ENCODE measurements around the gene CYP4F11.
"Not testable (repeated sequence)": the region's sequence is repeated elsewhere in the genome, so short reads cannot be mapped to it uniquely, and the experiment has no call there.

The CYP4F11 gene

DNA sequence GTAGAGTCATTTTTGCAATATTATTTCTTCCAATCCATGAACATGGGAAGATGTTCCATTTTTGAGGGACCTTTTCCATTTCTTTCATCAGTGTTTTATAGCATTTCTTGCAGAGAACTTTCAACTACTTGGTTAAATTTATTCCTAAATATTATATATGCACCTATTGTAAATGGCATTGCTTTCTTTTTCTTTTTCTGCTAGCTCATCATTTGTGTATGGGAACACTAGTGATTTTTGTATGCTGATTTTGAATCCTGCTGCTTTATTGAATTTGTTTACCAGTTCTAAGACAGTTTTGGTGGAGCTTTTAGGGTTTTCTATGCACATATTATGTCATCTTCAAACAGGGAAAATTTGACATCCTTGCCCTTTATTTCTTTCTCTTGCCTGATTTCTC lies 29.3 kb downstream of the CYP4F11 start:
- Histone ChIP-seq H3K4me1 (no peaks in the 10 kb centered on the region), H3K36me3 (no peaks in the 10 kb centered on the region), H3K4me2 (no peak overlapping the region), H3K9ac (no peak overlapping the region), H3K4me3 (no peak overlapping the region), H3K9me3 (replicated peaks in 1 of 11) (peaks cover 0 to 17% (median 0%) of the 10 kb centered on the region in 11 experiments; a peak in 9 of 22 replicates), H3K27me3 (no peaks in the 10 kb centered on the region), H3K27ac (no peak overlapping the region), H4K20me1 (no peaks in the 10 kb centered on the region)
- no peak for TF ChIP-seq Cebpa-rat (IDR thresholded peaks at IDR 0.05)

DNA sequence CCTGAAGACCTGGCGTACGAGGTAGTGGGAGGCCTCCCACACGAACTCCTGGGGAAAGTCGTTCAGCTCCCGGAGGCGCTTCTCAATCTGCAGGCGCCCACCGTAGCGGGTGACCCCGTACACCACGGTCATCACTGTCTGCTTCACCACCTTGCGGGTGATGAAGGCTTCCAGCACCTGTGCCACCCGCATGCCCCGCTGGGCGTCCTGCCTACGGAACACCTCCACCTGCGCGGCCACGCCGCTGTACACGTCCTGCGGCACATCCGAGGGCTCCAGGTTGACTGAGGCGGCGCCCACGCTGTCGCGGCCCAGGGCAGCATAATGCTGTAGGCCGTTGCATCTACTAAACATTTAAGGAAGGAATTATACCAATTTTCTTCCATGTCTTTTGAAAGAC lies 31.4 kb downstream of the CYP4F11 start:
- H4K20me1 ChIP-seq, H3K4me1 ChIP-seq, H3K4me3 ChIP-seq, H3K36me3 ChIP-seq, H3K27me3 ChIP-seq, H3K4me2 ChIP-seq, H3K9ac ChIP-seq, H3K27ac ChIP-seq: not testable (repeated sequence)
- peaks cover 0 to 17% (median 0%) of the 10 kb centered on the region in 11 experiments; a peak in 9 of 22 replicates for H3K9me3 ChIP-seq (replicated peaks in 1 of 11)

DNA sequence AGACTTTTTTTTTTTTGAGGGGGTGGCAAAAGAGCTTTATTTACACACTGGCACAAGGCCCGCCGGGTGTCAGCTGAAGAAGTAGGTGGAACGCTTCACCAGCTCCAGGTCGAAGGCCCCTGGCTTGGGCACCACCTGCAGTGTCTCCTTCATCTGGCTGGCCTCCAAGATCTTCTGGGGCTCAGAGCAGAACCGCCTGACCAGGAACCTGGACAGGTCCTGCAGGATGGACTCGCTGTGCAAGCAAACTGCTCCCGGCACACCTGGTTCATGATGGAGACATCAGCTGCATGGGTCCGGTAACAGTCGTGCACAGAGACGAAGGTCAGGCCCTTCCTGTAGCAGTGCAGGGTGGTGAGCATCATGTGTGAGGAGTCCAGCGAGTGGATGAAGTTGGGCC lies 32.1 kb downstream of the CYP4F11 start:
- Histone ChIP-seq H3K4me1 (no peaks in the 10 kb centered on the region), H3K9ac (no peak overlapping the region), H3K4me2 (no peak overlapping the region), H3K27me3 (no peaks in the 10 kb centered on the region), H3K36me3 (no peaks in the 10 kb centered on the region), H3K27ac (no peak overlapping the region), H4K20me1 (no peaks in the 10 kb centered on the region), H3K4me3 (no peak overlapping the region), H3K9me3 (replicated peaks in 1 of 11) (peaks cover 0 to 17% (median 0%) of the 10 kb centered on the region in 11 experiments; a peak in 9 of 22 replicates)
- TF ChIP-seq Cebpa-rat (IDR thresholded peaks at IDR 0.05), result no peak

DNA sequence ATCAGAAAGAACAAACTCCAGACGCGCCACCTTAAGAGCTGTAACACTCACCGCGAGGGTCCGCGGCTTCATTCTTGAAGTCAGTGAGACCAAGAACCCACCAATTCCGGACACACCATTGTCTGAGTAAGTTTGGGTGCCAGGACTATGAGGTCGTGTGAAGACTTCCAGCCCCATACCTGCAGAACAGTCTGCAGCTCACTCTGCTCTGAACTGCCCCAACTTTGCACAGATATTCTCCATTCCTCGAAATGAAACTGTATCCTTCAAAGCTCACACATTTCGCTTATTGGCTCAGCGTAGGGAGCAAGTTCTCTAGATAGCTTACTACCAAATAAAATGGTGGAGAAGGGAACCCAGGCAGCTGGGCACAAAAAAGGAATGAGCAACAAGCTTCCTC lies 33.8 kb downstream of the CYP4F11 start:
- Histone ChIP-seq H3K27me3 (no peaks in the 10 kb centered on the region), H4K20me1 (no peaks in the 10 kb centered on the region), H3K9me3 (replicated peaks in 1 of 11) (peaks cover 0 to 17% (median 0%) of the 10 kb centered on the region in 11 experiments; a peak in 8 of 22 replicates), H3K27ac (no peak overlapping the region), H3K4me3 (no peak overlapping the region), H3K9ac (no peak overlapping the region), H3K36me3 (no peaks in the 10 kb centered on the region), H3K4me2 (no peak overlapping the region), H3K4me1 (no peaks in the 10 kb centered on the region)
- TF ChIP-seq Cebpa-rat (IDR thresholded peaks at IDR 0.05), result no peak

DNA sequence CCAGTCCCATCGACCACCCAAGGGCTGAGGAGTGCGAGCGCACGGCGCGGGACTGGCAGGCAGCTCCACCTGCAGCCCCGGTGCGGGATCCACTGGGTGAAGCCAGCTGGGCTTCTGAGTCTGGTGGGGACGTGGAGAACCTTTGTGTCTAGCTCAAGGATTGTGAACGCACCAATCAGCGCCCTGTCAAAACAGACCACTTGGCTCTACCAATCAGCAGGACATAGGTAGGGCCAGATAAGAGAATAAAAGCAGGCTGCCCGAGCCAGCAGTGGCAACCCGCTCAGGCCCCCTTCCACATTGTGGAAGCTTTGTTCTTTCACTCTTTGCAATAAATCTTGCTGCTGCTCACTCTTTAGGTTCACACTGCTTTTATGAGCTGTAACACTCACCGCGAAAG lies 34.3 kb downstream of the CYP4F11 start:
- H3K27me3 ChIP-seq, H3K27ac ChIP-seq, H3K4me2 ChIP-seq, H3K4me1 ChIP-seq, H3K9ac ChIP-seq, H3K36me3 ChIP-seq, H3K4me3 ChIP-seq, H4K20me1 ChIP-seq: not testable (repeated sequence)
- H3K9me3 ChIP-seq (replicated peaks in 1 of 11), result peaks cover 0 to 12% (median 0%) of the 10 kb centered on the region in 11 experiments; a peak in 8 of 22 replicates

DNA sequence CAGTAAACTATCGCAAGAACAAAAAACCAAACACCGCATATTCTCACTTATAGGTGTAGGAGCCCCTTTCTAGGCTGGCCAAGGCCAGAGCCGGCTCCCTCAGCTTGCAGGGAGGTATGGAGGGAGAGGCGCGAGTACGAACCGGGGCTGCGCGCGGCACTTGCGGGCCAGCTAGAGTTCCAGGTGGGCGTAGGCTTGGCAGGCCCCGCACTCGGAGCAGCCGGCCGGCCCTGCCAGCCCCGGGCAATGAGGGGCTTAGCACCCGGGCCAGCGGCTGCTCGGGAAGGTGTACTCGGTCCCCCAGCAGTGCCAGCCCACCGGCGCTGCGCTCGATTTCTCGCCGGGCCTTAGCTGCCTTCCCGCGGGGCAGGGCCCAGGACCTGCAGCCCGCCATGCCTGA lies 34.8 kb downstream of the CYP4F11 start:
- H3K4me3 ChIP-seq; H3K4me1 ChIP-seq; H3K4me2 ChIP-seq; H3K9me3 ChIP-seq (replicated peaks in 1 of 11); H3K9ac ChIP-seq; H3K27ac ChIP-seq; H4K20me1 ChIP-seq; H3K27me3 ChIP-seq; H3K36me3 ChIP-seq: not testable (repeated sequence)

DNA sequence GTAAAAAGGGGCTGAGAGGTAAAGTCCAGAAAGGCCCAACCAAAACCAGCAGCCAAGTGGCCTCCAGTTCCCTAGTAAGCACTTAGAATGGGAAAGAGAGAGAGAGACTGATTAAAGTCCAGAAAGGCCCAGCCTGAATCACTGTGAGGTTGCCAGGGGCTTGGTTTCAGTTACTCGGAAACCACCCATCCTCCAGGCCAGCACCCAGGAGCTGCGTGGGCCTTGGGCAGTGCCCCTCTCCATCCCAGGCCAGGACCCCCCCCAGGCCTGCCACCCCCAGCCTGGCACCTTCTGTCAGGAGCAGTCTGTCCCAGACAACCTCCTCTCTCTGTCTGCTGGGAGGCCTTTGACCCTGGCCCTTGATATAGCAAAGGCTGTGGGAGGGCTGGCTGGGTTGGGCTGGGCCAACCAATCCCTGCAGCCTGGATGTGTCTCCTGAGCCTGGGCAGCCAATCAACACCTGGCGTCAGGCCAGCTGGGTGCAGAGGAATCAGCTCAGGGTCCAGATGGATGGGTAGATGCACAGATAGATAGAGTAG lies 36.5 kb downstream of the CYP4F11 start, which contains the start of gene CYP4F2:
Gene CYP4F2, minus strand, starts transcription at position 337 of the 539 bp plus-strand sequence. CDS start 463 bp downstream, outside the sequence.
- Histone ChIP-seq H4K20me1 (no peaks in the 10 kb centered on the region), H3K4me2 (no peak within 1 kb of the TSS), H3K27me3 (no peaks in the 10 kb centered on the region), H3K4me3 (no peak within 1 kb of the TSS), H3K9ac (no peak within 1 kb of the TSS), H3K36me3 (no peaks in the 10 kb centered on the region), H3K9me3 (replicated peaks in 1 of 11) (no peaks in the 10 kb centered on the region), H3K27ac (no peak within 1 kb of the TSS), H3K4me1 (no peaks in the 10 kb centered on the region)
- no peak for TF ChIP-seq Cebpa-rat (IDR thresholded peaks at IDR 0.05)

DNA sequence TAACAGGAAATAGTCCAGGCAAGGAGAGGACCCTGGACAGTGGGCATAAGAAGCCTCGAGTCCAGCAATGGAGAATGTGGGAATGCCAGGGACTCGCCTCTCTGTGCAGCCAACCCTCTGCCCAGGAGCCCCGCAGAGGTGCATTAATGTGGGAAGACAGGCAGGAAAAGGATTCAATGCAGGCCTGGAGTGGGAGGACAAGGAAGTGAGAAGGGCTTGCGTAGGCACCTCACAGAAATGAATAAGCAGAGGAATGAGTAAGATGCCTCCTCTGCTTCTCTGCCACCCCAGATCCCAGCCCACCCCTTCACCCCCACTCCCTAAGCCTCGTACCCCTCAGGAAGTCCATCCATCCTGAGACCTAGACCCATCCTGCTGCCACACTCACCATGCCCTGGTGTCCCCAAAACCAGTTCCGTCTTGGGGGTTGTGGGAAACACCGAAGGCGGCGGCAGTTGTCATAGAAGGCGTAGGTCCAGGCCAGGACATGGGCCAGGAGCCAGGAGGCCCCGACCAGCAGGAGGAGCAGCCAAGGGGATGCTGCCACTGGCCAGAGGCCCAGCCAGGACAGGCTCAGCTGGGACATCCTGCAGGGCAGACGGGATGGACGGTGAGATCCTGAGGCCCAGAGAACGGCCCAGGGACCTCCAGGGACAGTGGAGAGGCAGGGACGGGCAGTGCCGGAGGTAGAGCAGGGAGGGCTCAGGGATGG lies 37.1 kb downstream of the CYP4F11 start:
- H3K4me3 ChIP-seq, result no peak overlapping the region
- H3K4me2 ChIP-seq, result no peak overlapping the region
- no peaks in the 10 kb centered on the region for H4K20me1 ChIP-seq
- no peak overlapping the region for H3K9ac ChIP-seq
- no peaks in the 10 kb centered on the region for H3K36me3 ChIP-seq
- H3K9me3 ChIP-seq (replicated peaks in 1 of 11), result no peaks in the 10 kb centered on the region
- H3K27me3 ChIP-seq, result no peaks in the 10 kb centered on the region
- no peak for TF ChIP-seq Cebpa-rat (IDR thresholded peaks at IDR 0.05)
- no peak overlapping the region for H3K27ac ChIP-seq
- H3K4me1 ChIP-seq, result no peaks in the 10 kb centered on the region

DNA sequence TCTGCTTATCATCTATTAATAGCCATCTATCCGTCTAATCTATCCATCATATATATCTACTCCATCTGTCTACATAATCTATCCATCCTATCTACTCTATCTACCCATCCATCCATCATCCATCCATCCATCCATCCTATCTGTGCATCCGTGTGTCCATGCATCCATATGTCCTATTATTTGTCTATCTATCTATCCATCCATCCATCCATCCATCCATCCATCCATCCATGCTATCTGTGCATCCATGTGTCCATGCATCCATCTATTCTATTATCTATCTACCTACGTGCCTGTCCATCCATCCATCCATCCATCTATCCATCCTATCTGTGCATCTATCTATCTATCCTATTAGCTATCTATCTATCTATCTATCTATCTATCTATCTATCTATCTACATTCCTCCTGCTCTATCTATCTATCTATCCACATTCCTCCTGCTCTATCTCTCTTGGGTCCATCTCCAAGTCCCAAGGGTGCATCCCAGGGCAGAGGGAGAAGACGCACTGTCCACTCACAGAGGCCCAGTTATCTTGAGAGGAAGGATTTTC lies 38.4 kb downstream of the CYP4F11 start:
- no peaks in the 10 kb centered on the region for H3K9me3 ChIP-seq (replicated peaks in 1 of 11)
- no peaks in the 10 kb centered on the region for H4K20me1 ChIP-seq
- no peak overlapping the region for H3K4me2 ChIP-seq
- no peaks in the 10 kb centered on the region for H3K27me3 ChIP-seq
- no peak overlapping the region for H3K27ac ChIP-seq
- no peak overlapping the region for H3K4me3 ChIP-seq
- H3K9ac ChIP-seq, result no peak overlapping the region
- H3K4me1 ChIP-seq, result no peaks in the 10 kb centered on the region
- no peak for TF ChIP-seq Cebpa-rat (IDR thresholded peaks at IDR 0.05)
- no peaks in the 10 kb centered on the region for H3K36me3 ChIP-seq

DNA sequence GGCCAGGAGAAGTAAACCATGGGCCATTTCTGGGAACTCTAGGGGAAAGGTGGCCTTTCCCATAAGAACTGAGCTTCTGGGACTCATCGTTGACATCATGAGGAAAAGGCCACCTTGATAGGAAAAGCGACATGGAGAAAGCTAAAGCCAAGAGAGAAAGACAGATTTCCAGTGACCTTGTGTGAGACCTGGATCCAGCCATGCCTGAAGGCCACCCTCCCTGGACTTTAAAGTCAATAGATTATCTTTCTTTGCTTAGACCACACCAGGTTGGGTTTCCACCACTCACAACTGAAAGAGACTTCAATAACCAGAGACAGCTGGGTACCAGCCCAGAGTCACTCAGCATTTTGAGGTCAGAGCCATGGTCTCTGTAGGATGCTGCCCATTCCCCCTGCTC lies 40.0 kb downstream of the CYP4F11 start:
- H3K4me2 ChIP-seq, result no peak overlapping the region
- H3K4me1 ChIP-seq, result peaks cover 0 to 7% (median 0%) of the 10 kb centered on the region in 10 experiments; a peak in 7 of 20 replicates
- no peak overlapping the region for H3K9ac ChIP-seq
- H3K27ac ChIP-seq, result no peak overlapping the region
- no peaks in the 10 kb centered on the region for H3K36me3 ChIP-seq
- no peak overlapping the region for H3K4me3 ChIP-seq
- H3K9me3 ChIP-seq (replicated peaks in 1 of 11), result no peaks in the 10 kb centered on the region
- H4K20me1 ChIP-seq, result no peaks in the 10 kb centered on the region
- no peak for TF ChIP-seq Cebpa-rat (IDR thresholded peaks at IDR 0.05)
- H3K27me3 ChIP-seq, result no peaks in the 10 kb centered on the region
